ENCODE results near the gene ADSS2. TPM values are rescaled to one million over a fixed set of nuclear protein-coding genes. Genes with fewer than 3 reads are reported as not detected.

ADSS2 gene
- total RNA-seq, 1 experiment from 2014 or later, result 50.9 TPM

DNA sequence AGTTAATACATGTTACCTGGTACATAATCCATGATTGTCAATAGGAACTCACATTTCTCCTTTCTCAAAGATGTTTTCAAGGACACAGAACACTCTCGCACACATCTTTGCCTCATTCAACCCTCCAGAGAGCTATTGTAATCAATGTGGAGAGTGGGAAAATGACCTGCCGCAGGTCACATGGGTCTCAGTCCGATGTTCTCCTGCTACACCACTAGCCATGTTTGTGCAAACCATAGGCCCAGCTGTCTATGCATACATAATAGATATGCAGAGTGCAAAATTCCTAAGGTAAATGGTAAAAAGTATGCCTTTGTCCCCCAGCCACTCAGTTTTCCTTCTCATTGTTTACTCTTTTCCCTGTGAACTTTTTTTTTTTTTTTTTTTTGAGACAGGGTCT, 89.2 kb downstream of the ADSS2 start:
- H3K27ac ChIP-seq (ENCODE audit: low read length), result no peak overlapping the region
- H3K79me2 ChIP-seq (ENCODE audit: low read length), result no peaks in the 10 kb centered on the region
- no peaks in the 10 kb centered on the region for H3K4me1 ChIP-seq (ENCODE audit: low read length)
- no peaks in the 10 kb centered on the region for H3K36me3 ChIP-seq (ENCODE audit: insufficient read depth, low read length)
- no peaks in the 10 kb centered on the region for H3K27me3 ChIP-seq (ENCODE audit: low read length)
- no peak overlapping the region for H3K4me3 ChIP-seq (ENCODE audit: low read length)
- no peaks in the 10 kb centered on the region for H4K20me1 ChIP-seq (ENCODE audit: insufficient read depth, low read depth, low read length)
- H2AFZ ChIP-seq (ENCODE audit: low read length), result no peak overlapping the region
- no peak overlapping the region for H3K4me2 ChIP-seq (ENCODE audit: low read depth, low read length, poor library complexity, severe bottlenecking)
- H3K9me2 ChIP-seq (replicated peaks; ENCODE audit: insufficient read depth, low read length), result no peaks in the 10 kb centered on the region
- H3K9me3 ChIP-seq (ENCODE audit: low read length), result no peaks in the 10 kb centered on the region
- H3K9ac ChIP-seq (ENCODE audit: low read length), result no peak overlapping the region
- DNase-seq, result no peak

DNA sequence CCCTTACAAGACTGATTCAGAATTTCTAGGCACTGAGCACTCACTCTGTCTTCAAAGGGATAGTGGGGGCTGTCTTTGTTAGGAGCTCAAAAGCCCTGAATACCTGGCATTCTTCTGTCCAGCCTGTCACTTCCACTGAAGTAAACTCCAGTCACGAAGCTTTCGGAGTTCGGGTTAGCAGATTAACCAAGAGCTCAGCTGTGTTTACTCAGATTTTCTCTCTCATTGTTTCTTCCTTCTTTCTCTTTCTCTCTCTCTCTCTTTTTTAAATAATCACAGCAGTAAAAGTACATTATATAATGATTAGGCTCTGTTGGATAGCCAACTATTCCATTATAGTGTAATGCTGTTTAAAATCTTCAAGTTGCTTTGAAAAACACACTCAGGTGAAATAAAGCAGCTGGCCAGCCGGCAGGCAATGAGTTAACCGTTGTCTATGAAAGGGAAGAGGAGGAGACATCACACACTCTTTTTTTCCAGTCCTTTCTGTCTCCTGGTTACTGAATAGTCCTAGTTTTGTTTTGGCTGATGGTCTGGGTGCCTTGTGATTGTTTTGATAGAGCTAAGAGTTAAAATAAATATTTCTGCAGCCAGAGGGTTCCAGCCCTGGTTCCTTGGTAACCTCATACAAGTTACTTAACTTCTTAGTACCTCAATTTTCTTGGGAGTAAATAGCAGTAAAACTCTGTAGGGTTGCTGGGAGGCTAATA, 89.8 kb downstream of the ADSS2 start:
- Histone ChIP-seq H3K4me2 (ENCODE audit: low read depth, low read length, poor library complexity, severe bottlenecking) (no peak overlapping the region), H3K9ac (ENCODE audit: low read length) (no peak overlapping the region), H3K4me3 (ENCODE audit: low read length) (no peak overlapping the region), H3K9me3 (ENCODE audit: low read length) (no peaks in the 10 kb centered on the region), H3K27ac (ENCODE audit: low read length) (no peak overlapping the region), H4K20me1 (ENCODE audit: insufficient read depth, low read depth, low read length) (no peaks in the 10 kb centered on the region), H2AFZ (ENCODE audit: low read length) (no peak overlapping the region), H3K4me1 (ENCODE audit: low read length) (no peaks in the 10 kb centered on the region), H3K36me3 (ENCODE audit: insufficient read depth, low read length) (no peaks in the 10 kb centered on the region), H3K9me2 (replicated peaks; ENCODE audit: insufficient read depth, low read length) (no peaks in the 10 kb centered on the region), H3K27me3 (ENCODE audit: low read length) (no peaks in the 10 kb centered on the region), H3K79me2 (ENCODE audit: low read length) (no peaks in the 10 kb centered on the region)
- DNase-seq, result no peak

Other genes starting within 250 kb of the ADSS2 start
- gene CATSPERE, start 9.4 kb upstream of the ADSS2 start, total RNA-seq (2014; rRNA removed; shearing (Covaris generic); ENCODE audit: low replicate concordance), result 0.26 TPM in 1 of 2 replicates, not detected in the other
- gene DESI2, start 201.2 kb upstream of the ADSS2 start, total RNA-seq (2014; rRNA removed; shearing (Covaris generic); ENCODE audit: low replicate concordance), result 36.9 and 62.6 TPM in 2 replicates

Measured in Karpas-422 (cell line).